Vagina (tissue), 2 donors: Measurements from ENCODE around the gene TMEM45A. TPM values are rescaled to one million over a fixed set of nuclear protein-coding genes. Genes with fewer than 3 reads are reported as not detected.

Experiments
- DNase-seq, 2 donors: peaks; one replicate each; pipeline ENCODE4 v3.0.0-alpha.2; 2017; ENCODE audit errors: extremely low spot score in 2 of 2
- H3K27ac ChIP-seq: fragments of 200-600 bp; sonication (generic); one replicate; pipeline ENCODE4 v1.5.1; 2019
- H3K27me3 ChIP-seq: fragments of 200-600 bp; sonication (generic); one replicate; pipeline ENCODE4 v1.5.1; 2019
- H3K36me3 ChIP-seq, 2 donors: fragments of 200-600 bp; sonication (generic); one replicate each; pipeline ENCODE4 v1.5.1; 2017 to 2019
- H3K4me1 ChIP-seq: fragments of 200-600 bp; sonication (generic); one replicate; pipeline ENCODE4 v1.5.1; 2019
- H3K4me3 ChIP-seq, 2 donors: fragments of 200-600 bp; sonication (generic); 1 replicate in 1 of 2; 2 replicates in 1 of 2; pipeline ENCODE4 v1.5.1; 2016 to 2019
- H3K9me3 ChIP-seq: fragments of 200-600 bp; sonication (generic); one replicate; pipeline ENCODE4 v1.5.1; 2019
- CTCF ChIP-seq, 3 experiments: fragments of 450-650 bp in 2 of 3; fragments of 200-600 bp in 1 of 3; sonication (generic) in 1 of 3; IDR thresholded peaks; one replicate each; pipeline ENCODE4 v1.5.1; 2017 to 2019; ENCODE audit warnings: antibody characterized with exemption in 3 of 3, mild to moderate bottlenecking in 2 of 3, moderate library complexity in 2 of 3
- POLR2A ChIP-seq, 2 donors: fragments of 450-650 bp; IDR thresholded peaks; one replicate each; pipeline ENCODE4 v1.6.1; 2017; ENCODE audit warnings: antibody characterized with exemption in 2 of 2, mild to moderate bottlenecking in 2 of 2, moderate library complexity in 2 of 2
- POLR2AphosphoS5 ChIP-seq, 2 donors: sonication (generic); formaldehyde crosslinking; IDR thresholded peaks; one replicate each; pipeline ENCODE4 v1.9.0; 2017; ENCODE audit warnings: antibody characterized with exemption in 2 of 2, mild to moderate bottlenecking in 2 of 2, low read depth in 1 of 2; ENCODE audit not compliant: insufficient read depth in 1 of 2
- intact Hi-C: fragments of 100-400 bp; cut with DNase I; formaldehyde crosslinking; loops from one replicate; pipeline ENCODE4 v1.15.1; 2023
- total RNA-seq: library from RNA; depleted of rRNA; stranded (reverse); fragments of >200 nt; gene quantifications from one replicate; pipeline ENCODE4 v1.2.3, GENCODE V29; 2016

The TMEM45A gene
- total RNA-seq, 1 donor from 2014 or later, result 46.4 TPM

GRCh38 chr3:100483529-100483928 lies 8.9 kb upstream of the TMEM45A start:
- intact Hi-C loops, result no loop called here
- Histone ChIP-seq H3K27me3 (no peaks in the 10 kb centered on the region), H3K4me1 (no peaks in the 10 kb centered on the region), H3K4me3 (no peak overlapping the region), H3K27ac (no peak overlapping the region), H3K9me3 (no peaks in the 10 kb centered on the region), H3K36me3 (no peaks in the 10 kb centered on the region)
- no peak for TF ChIP-seq POLR2AphosphoS5 (IDR thresholded peaks at IDR 0.05; ENCODE audit: insufficient read depth in 1 of 2, low read depth in 1 of 2)
- TF ChIP-seq CTCF (IDR thresholded peaks at IDR 0.05), result no peak
- no peak for TF ChIP-seq POLR2A (IDR thresholded peaks at IDR 0.05)
- no peak for DNase-seq

- H3K4me3 ChIP-seq, result no peak overlapping the region
- no peaks in the 10 kb centered on the region for H3K9me3 ChIP-seq
- H3K27ac ChIP-seq, result no peak overlapping the region
- intact Hi-C loops, result no loop called here
- H3K27me3 ChIP-seq, result no peaks in the 10 kb centered on the region
- no peak for TF ChIP-seq CTCF (IDR thresholded peaks at IDR 0.05)
- no peak for TF ChIP-seq POLR2A (IDR thresholded peaks at IDR 0.05)
- no peak for TF ChIP-seq POLR2AphosphoS5 (IDR thresholded peaks at IDR 0.05; ENCODE audit: insufficient read depth in 1 of 2, low read depth in 1 of 2)
- peaks cover 8% of the 10 kb centered on the region for H3K4me1 ChIP-seq
- DNase-seq, result no peak
- H3K36me3 ChIP-seq, result no peaks in the 10 kb centered on the region
Observed at GRCh38 chr3:100486808-100487207, 5.6 kb upstream of the TMEM45A start.

- Histone ChIP-seq H3K36me3 (no peaks in the 10 kb centered on the region), H3K9me3 (no peaks in the 10 kb centered on the region), H3K4me1 (peaks cover 20% of the 10 kb centered on the region), H3K27me3 (no peaks in the 10 kb centered on the region), H3K4me3 (no peak overlapping the region), H3K27ac (no peak overlapping the region)
- no peak for DNase-seq
- intact Hi-C loops, result no loop called here
- TF ChIP-seq POLR2AphosphoS5 (IDR thresholded peaks at IDR 0.05; ENCODE audit: insufficient read depth in 1 of 2, low read depth in 1 of 2) (no peak), CTCF (IDR thresholded peaks at IDR 0.05) (no peak), POLR2A (IDR thresholded peaks at IDR 0.05) (no peak)
Observed at GRCh38 chr3:100489118-100489517, 3.3 kb upstream of the TMEM45A start.

- Histone ChIP-seq H3K27me3 (no peaks in the 10 kb centered on the region), H3K9me3 (no peaks in the 10 kb centered on the region), H3K36me3 (no peaks in the 10 kb centered on the region), H3K4me3 (no peak overlapping the region), H3K4me1 (peaks cover 19% of the 10 kb centered on the region), H3K27ac (no peak overlapping the region)
- no peak for DNase-seq
- intact Hi-C loops, result no loop called here
- no peak for TF ChIP-seq POLR2A (IDR thresholded peaks at IDR 0.05)
Observed at GRCh38 chr3:100496711-100497261, 4.4 kb downstream of the TMEM45A start.

- Histone ChIP-seq H3K9me3 (no peaks in the 10 kb centered on the region), H3K4me3 (no peak overlapping the region), H3K4me1 (peaks cover 7% of the 10 kb centered on the region), H3K36me3 (no peaks in the 10 kb centered on the region), H3K27me3 (no peaks in the 10 kb centered on the region), H3K27ac (no peak overlapping the region)
- no peak for DNase-seq
- intact Hi-C loops, result no loop called here
- no peak for TF ChIP-seq POLR2A (IDR thresholded peaks at IDR 0.05)
- TF ChIP-seq CTCF (IDR thresholded peaks at IDR 0.05), result no peak
- no peak for TF ChIP-seq POLR2AphosphoS5 (IDR thresholded peaks at IDR 0.05; ENCODE audit: insufficient read depth in 1 of 2, low read depth in 1 of 2)
Observed at GRCh38 chr3:100499651-100500050, 7.2 kb downstream of the TMEM45A start.
